ENCODE data around the gene ACTL7B.
"Not testable (repeated sequence)": the region's sequence is repeated elsewhere in the genome, so short reads cannot be mapped to it uniquely, and the experiment has no call there.

ACTL7B gene

GRCh38 chr9:108844856-108845255 lies 10.9 kb downstream of the ACTL7B start:
- in situ Hi-C loops (cut with MboI; ENCODE audit: low sequenced_read_pairs) = no loop called here

DNA sequence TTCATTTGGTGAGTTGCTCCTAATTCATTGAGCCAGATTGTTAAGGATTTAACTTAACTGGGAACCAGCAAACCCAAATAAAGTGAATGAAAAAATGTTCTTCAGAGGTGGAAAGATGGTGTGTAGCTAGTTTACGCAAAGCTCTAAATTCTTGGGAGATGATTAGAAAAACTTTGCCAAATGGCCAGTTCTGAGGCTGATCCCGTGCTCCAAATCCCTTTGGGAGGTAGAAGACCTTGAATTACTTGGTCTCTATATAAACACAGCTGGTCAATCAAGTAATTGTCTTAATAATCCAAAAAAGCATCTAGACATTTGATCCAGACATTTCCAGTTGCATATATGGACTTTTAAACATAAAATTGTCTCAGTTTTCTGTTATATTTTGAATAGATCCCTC lies 11.4 kb downstream of the ACTL7B start:
- in situ Hi-C loops (cut with MboI; ENCODE audit: low sequenced_read_pairs) = no loop called here

- in situ Hi-C loops (cut with MboI; ENCODE audit: low sequenced_read_pairs) = no loop called here
Measured at GRCh38 chr9:108842610-108843295, 13.0 kb downstream of the ACTL7B start.

DNA sequence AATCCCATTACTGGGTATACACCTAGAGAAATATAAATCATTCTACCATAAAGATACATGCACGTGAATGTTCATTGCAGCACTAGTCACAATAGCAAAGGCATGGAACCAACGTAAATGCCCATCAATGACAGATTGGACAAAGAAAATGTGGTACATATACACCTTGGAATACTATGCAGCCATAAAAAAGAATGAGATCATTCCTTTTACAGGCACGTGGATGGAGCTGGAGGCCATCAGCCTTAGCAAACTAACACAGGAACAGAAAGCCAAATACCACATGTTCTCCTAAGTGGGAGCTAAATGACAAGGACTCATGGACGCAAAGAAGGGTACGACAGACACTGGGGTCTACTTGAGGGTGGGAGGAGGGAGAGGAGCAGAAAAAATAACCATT lies 16.2 kb downstream of the ACTL7B start:
- in situ Hi-C loops (cut with MboI; ENCODE audit: low sequenced_read_pairs) = not testable (repeated sequence)

DNA sequence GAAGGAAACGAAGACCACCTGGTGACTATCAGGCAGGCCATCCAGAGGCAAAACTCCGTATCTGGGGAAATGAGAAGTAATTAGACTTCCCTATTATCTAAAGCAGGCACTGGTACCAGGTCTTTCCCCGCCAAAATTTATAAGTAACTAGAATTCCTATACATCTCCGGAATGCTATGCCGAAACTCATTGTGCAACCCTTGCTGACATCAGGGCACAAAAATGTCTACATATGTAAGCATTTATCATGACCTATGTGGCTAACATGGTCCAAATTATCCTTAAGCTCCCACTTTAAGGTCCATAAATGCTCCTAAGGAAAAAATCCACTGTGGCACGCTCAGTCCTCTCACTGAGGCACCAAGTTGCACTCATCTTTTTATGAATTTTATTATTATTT lies 17.8 kb downstream of the ACTL7B start:
- in situ Hi-C loops (cut with MboI; ENCODE audit: low sequenced_read_pairs) = no loop called here

GRCh38 chr9:108837530-108837929 lies 18.3 kb downstream of the ACTL7B start:
- in situ Hi-C loops (cut with MboI; ENCODE audit: low sequenced_read_pairs) = no loop called here

GRCh38 chr9:108836781-108837180 lies 19.0 kb downstream of the ACTL7B start:
- in situ Hi-C loops (cut with MboI; ENCODE audit: low sequenced_read_pairs) = no loop called here

DNA sequence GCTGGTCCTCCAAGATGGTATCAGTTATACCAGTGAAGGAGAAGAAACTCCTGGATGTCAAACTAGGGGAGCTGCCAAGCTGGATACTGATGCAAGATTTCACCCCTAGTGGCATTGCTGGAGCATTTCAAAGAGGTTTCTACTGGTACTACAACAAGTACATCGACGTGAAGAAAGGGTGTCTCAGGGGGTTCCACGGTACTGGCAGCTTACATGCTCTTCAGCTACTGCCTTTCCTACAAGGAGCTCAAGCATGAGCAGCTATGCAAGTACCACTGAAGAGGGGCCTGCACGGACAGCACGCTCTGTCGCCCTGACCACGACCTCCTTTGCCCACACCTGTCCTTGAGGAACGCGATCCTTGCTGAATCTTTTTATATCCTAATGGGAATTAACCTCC lies 19.5 kb downstream of the ACTL7B start:
- in situ Hi-C loops (cut with MboI; ENCODE audit: low sequenced_read_pairs) = no loop called here

DNA sequence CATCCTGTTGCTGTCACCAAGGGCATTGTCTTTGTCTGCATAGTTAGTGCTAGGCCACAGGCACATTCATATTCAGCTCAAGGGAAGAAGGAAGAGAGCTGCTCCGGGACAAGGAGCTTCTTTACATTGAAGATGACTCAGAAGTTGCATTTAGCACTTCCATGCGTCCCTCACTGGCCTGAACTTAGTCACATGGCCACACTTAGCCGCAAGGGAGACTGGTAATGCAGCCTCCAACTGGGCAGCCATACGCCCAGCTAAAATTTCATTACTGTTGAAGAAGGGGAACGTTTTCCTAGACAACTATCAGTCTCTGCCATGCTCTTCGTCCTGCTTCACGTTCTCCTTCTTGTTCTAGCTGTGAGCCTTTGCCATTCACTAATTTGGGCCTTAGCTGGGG lies 20.0 kb downstream of the ACTL7B start:
- in situ Hi-C loops (cut with MboI; ENCODE audit: low sequenced_read_pairs) = no loop called here

- in situ Hi-C loops (cut with MboI; ENCODE audit: low sequenced_read_pairs) = no loop called here
Measured at GRCh38 chr9:108834959-108835665, 20.7 kb downstream of the ACTL7B start.

DNA sequence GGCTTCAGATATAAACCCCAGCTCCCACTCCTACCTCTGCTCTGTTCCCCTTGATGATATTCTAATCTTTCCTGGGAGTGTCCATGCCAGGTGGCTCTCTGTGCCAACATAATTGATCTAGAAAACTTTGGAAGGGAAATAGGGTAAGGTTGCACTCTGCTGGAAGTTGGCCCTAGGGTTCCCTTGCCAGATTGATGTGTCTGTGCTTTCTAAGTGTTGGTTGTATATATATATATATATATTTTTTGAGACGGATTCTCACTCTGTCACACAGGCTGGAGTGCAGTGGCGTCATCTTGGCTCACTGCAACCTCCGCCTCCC lies 23.6 kb downstream of the ACTL7B start:
- in situ Hi-C loops (cut with MboI; ENCODE audit: low sequenced_read_pairs) = no loop called here

DNA sequence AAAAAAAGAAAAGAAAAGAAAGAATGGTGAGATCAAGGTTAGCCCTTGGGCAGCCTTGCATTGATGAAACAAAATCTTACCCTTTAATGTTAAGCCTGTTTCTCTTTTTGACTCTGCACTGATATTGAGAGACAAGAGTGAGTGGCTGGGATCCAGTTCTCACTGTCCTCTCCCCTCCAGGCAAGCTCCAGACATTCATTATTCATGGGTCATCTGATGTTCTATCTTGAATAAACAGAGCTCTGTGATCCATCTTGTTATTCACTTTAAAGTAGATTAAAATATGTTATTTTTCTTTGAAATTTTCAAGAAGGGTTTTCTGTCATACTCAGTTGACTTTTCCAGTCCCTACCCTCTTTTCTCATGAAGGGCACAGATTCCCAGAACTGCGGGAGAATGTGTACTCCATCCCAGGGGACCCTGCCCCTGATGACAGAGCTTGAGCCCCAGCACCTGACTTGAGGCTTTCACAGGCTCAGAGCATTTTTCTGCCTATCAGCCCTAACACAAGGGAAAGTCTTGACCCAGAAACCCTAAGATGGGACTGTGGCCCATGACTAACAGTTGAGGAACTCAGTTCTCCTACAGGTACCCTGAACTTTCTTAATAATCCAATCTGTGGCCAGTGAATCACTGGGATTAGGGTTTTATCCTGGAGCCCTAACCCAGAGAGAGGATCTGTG lies 24.1 kb downstream of the ACTL7B start:
- in situ Hi-C loops (cut with MboI; ENCODE audit: low sequenced_read_pairs) = no loop called here

DNA sequence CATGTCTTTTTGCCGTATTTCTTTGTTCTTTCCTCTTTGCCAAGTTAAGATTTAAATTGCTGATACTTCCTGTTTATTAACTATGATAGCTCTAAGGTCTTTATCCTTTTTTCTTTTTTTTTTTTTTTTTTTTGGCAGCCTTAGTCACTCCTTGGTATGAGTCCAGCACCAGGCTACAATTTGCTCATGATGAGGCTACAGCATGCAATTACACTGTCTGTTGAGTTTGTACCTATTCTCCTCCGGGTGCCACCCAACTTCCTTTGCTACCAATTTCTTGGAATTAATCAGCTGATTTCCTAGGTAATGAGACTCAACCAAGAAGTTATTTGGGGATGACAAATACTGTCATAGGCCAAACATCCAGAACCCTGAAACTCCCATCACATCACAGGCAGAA lies 25.5 kb downstream of the ACTL7B start:
- in situ Hi-C loops (cut with MboI; ENCODE audit: low sequenced_read_pairs) = no loop called here

DNA sequence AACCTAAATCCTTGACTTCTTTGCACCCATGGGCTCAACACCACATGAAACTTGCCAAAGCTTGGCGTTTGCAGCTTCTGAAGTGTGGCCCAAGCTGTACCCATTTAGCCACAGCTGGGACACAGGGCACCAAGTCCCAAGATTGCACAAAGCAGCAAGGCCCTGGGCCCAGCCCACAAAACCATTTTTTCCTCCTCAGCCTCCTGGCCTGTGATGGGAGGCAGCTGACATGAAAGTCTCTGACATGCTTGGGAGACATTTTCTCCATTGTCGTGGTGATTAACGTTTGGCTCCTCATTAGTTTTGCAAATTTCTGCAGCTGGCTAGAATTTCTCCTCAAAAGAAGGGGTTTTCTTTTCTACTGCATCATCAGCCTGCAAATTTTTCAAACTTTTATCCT lies 32.0 kb downstream of the ACTL7B start:
- in situ Hi-C loops (cut with MboI; ENCODE audit: low sequenced_read_pairs) = no loop called here

GRCh38 chr9:108816037-108816436 lies 39.7 kb downstream of the ACTL7B start:
- in situ Hi-C loops (cut with MboI; ENCODE audit: low sequenced_read_pairs) = no loop called here

GRCh38 chr9:108815156-108815555 lies 40.6 kb downstream of the ACTL7B start:
- in situ Hi-C loops (cut with MboI; ENCODE audit: low sequenced_read_pairs) = no loop called here

DNA sequence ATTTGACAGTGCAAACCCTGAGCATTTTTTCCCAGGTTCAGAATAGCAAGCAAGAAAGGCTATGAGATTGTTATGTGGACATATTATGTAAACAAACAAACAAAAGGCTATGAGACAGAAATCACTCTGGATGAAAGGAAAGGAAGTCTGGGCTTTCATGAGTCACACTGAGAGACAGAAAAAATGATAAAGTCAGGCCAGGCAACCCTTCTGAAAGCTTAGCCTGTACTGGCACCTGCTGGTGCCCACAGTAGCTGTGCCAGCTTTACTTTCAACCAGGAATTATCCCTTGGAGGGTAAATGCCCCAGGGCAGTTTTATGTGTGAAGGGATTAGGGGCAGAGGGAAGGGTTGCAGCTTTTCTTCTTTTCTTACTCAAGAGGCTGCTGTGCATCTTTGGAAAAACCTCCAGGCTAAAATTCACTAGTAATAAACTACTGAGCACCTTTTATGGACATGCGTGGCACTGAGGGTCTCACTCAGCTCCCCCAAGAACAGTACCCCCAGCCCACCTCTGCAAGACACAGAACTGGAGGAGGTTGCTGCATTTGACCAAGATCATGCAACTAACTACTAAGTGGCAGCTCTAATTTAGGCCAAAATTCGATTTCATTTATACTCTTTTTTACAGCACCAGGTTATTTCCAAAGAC lies 41.7 kb downstream of the ACTL7B start:
- in situ Hi-C loops (cut with MboI; ENCODE audit: low sequenced_read_pairs) = no loop called here

DNA sequence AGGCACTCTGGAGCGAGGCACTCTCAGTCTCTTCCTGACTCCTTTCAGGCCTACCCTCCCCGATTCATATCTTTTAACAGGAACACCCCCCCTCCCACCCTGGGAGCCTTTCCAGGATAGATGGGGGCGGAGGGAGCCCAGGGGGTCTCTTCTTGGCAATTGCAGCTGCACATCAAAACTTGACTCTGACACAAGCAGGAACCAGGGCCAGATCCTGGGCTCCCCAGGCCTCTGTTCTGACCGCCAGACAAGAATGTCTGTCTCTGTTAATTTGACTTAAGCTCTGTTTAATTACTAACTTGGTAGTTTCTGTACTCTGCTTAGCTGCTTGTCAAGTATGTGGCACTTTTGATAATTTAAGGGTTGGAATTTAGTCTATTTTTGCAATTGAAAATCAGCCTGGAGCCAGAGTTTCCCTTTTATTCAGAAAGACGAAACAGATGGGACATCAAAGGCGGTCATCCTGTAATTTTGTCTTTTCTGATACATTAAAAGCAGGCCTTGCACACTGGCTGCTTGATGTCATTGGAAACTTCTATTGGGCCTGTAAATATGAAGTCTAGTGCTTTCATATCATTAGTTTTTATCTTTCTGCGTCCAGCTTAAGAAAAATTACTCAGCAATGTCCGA lies 43.3 kb downstream of the ACTL7B start:
- in situ Hi-C loops (cut with MboI; ENCODE audit: low sequenced_read_pairs) = no loop called here

GRCh38 chr9:108811944-108812343 lies 43.8 kb downstream of the ACTL7B start:
- in situ Hi-C loops (cut with MboI; ENCODE audit: low sequenced_read_pairs) = no loop called here

DNA sequence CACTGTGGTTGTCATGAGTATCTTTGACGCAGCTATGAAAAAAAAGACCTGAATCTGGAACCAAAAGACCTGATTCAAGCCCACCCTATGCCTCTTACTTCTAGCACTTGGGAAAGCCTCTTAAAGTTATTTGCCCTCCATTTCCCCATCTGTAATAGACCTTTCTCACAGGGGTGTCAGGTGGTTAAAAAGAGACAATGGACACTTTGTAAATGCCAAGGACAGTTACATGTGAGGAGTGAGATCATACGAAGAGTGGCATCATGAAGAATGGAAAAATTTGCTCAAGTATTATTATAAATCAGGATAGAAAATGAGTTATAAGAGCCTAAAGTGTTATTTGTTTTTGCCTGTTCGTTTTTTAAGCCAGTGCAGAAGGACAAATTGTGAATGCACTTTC lies 46.5 kb downstream of the ACTL7B start:
- in situ Hi-C loops (cut with MboI; ENCODE audit: low sequenced_read_pairs) = no loop called here

All from HL-60/S4 treated with phorbol 12-myristate 13-acetate at 8.2 ng/mL for 4 days and 3 days (cell line).